ENCODE data around the gene KIRREL3.

The KIRREL3 gene

DNA sequence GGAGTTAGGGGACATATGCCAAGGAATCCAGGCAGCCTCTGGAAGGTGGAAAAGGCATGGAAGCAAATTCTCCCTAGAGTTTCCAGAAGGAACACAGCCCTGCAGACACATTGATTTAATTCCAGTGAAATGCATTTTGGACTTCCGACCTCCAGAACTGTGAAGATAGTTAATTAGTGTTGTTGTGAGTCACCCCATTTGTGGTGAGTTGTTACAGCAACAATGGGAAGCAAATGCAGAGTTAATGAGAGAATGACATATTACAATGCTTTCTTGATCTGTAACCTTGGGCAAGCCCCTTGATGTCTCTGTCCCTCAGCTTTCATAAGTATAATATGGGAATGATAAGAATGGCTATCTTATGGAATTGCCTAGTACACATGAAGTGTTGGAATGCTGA, 178.7 kb downstream of the KIRREL3 start:
- no peak for DNase-seq

DNA sequence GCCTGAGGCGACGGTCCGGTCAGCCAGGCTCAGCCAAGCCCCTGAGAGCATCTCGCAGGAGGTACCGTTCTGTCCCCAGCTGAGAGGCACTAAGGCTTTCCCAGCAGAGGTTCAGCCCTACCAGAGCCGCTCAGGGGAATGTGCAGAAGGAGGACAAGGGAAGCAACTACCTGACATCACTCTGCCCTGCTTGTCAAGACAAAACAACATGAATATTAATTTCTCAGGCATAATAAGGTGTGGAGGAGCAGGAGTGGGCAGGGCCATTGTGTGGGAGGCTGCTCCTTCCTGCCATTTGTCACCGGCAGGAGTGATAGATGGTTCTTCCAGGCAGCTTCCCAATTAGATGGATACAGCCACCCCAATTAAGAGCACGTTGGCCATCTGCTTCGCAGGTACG, 181.4 kb downstream of the KIRREL3 start:
- DNase-seq = no peak

GRCh38 chr11:126817523-126818450, 182.8 kb downstream of the KIRREL3 start:
- DNase-seq = no peak

GRCh38 chr11:126817096-126817495, 183.5 kb downstream of the KIRREL3 start:
- DNase-seq = no peak

- peak; percentile 67 for DNase-seq
Observed at GRCh38 chr11:126816645-126817044, 183.9 kb downstream of the KIRREL3 start.

- no peak for DNase-seq
Observed at GRCh38 chr11:126815111-126815510, 185.5 kb downstream of the KIRREL3 start.

GRCh38 chr11:126810776-126811175, 189.8 kb downstream of the KIRREL3 start:
- DNase-seq = peak; percentile 68

- DNase-seq = no peak
Observed at GRCh38 chr11:126809514-126810289, 190.9 kb downstream of the KIRREL3 start.

DNA sequence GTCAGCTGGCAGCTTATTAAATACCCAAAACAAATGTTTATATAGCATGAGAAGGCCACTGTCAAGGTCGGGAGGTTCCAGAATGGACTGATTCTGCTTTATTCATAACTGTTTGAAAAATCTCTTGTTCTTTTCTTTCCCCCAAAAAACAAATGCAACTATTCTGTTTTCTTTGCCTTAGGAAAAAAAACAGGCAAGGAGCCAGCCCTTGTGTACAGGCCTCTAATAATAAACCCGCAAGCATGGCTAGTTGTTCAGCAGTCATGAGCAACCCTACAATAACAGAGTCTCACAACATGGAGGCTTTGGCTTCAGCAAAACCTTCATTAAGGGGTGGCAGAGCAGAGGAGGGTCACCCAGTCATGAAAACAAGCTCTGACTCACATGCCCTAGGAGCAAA, 191.7 kb downstream of the KIRREL3 start:
- DNase-seq = no peak

DNA sequence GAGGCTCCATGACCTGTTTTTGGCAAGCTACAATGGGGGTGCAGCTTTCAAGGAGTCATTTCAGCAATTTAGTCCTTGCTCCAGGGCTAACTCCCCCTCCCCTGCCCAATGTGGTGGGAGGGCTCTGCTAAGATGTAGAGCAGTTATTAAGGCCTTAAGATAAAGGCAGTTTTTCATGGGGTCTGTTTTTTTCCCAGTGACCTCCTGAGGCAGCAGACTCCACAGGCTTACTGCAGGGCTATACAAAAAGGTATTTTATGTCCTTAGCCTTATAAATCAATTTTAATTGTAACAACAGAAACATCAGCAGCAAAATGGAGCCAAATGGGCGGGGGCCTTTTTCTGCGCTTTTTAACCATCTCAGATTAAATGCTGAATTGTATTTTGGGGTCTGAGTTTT, 192.3 kb downstream of the KIRREL3 start:
- DNase-seq = no peak

GRCh38 chr11:126805870-126806269, 194.7 kb downstream of the KIRREL3 start:
- DNase-seq = no peak

DNA sequence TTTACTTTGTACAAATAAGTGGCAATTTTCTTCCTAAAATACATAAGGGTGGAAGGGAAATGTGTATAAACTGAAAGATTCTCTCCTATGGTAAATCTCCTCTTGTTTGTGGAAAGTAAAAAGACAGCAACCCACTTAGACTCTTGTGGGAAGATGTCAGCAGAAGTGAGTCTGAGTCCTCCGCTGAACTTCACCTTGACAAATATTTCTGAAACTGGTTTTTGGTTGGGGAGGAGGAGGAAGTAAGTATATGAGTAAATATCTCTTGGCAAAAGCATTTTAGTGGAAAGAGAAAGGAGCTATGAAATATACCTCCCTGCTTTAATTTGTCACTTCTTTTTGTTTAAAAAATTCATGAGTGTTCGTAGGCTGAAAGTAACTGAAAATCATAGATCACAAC, 196.2 kb downstream of the KIRREL3 start:
- no peak for DNase-seq

GRCh38 chr11:126800009-126800408, 200.6 kb downstream of the KIRREL3 start:
- DNase-seq = no peak

DNA sequence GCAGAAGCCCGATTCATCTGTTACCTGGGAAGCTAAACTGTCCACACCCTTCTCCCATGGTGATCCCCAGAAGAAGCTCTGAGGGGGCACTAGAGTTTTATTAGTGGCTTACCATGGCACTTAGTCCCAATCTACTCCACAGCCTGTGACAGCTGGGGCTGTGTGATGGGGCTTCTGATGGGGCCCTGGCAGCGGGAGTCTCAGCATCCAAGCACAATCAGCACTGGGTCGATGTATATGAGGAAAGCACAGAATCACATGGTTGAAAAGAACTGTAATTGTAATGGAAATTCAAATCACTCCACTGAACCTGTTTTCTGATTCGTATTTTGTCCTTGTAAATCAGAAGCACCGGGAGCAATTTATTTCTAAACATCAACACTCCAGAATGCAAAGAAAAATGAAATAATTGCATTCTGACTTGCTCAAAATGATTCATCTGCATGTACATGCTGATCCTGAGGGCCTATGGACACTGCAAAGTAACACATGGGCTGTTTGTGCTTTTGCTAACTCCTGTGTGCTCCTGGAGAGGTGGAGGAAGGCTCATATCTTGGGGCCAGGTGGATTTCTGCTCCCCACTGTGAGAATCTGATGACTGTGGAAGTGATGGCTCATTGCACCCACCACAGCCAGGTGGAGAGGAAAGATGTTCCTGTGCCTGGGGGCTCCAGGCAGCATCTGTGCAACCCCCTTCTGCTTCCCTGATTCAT, 203.0 kb downstream of the KIRREL3 start:
- DNase-seq = peak; percentile 44

DNA sequence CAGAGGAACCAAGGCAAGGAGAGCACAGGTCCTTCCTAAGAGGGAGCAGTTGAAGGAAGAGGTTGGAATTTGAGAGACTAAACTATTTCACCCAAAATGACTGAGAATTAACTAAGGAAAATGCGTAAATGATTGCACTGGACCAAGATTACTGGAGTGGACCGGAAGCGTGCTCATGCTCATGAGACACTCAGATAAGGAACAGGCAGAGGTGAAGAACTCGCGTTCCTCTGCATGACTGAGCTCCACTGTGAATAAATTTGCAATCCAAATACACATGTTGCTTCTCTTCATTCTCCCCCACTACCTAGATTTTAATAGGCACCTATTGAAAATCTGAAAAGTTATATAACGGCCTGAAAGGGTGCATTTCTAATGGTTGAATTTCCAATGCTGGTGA, 207.0 kb downstream of the KIRREL3 start:
- no peak for DNase-seq

DNA sequence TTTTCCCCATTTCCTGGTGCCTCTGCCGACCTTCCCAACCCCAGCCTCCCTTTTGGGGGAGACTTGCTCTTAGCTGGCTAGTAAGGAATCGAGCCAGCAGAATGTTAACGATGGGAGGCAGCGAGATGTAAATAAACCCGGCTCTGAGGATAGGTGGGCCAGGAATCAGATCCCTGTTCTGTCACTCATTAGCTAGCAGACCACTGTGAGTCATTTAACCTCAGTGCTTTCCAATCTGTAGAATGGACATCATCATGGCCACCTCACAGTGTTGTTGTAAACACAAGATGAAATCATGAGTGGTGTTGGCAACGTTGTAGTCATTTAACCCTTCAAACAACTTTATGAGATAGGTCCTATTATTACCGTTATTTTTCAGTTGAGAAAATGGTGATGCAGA, 208.6 kb downstream of the KIRREL3 start:
- no peak for DNase-seq

DNA sequence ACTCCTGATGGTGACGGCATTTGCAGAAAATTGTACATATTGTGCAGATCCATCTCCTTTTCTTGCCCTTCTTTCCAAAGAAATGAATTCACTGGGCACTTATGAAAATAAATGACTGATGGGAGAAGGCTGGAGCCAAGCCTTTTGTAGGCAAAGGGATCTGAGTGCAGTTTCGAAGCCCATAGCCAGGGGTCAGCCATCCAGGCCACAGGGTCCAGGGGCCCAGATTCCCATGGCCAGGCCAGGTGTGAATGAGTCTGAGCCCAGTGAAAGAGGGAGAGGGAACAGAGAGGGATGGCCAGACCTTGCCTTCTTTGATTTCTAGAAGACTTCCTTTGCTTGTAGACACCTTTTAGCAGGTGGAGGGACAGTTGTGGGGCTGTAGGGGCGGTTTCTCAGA, 209.1 kb downstream of the KIRREL3 start:
- no peak for DNase-seq

- DNase-seq = no peak
Observed at GRCh38 chr11:126790550-126791081, 210.0 kb downstream of the KIRREL3 start.

DNA sequence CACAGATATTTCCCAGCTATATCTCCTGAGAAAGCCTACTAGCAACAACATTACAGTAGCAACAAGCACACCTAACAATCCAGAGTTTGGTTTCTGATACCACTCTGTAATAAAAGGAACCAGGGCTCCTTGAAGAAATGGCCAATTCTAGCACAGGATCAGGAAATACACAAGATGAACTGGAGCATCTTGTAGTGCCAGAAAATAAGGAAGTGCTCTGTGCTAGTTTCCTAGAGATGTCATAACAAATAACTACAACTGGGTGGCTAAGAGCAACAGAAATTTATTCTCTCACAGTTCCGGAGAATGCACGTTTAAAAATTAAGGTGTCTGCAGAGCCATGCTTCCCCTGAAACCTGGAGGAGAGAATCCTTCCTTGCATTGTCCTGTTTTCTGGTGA, 217.8 kb downstream of the KIRREL3 start:
- DNase-seq = no peak

DNA sequence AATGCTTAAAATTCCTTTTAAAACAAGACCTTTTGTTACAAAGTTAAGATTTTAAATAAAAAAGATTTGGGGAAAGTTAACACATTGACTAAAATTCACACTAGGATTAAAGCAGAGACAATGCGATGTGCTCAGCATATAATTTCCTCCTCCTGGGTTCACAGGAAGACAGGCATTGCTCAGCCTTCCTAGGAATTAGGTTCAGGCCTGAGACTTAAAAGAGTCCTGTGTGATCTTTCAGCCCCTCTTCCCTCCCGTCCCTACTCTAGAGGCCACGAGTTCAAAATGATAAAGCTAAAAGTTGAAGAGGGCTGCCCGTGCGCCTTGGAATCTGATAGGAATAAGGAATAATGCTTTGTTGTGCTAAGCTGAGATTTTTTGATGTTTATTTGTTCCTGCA, 218.6 kb downstream of the KIRREL3 start:
- DNase-seq = no peak

- no peak for DNase-seq
Observed at GRCh38 chr11:126776119-126776518, 224.5 kb downstream of the KIRREL3 start.

- DNase-seq = no peak
Observed at GRCh38 chr11:126772267-126772666, 228.3 kb downstream of the KIRREL3 start.

DNA sequence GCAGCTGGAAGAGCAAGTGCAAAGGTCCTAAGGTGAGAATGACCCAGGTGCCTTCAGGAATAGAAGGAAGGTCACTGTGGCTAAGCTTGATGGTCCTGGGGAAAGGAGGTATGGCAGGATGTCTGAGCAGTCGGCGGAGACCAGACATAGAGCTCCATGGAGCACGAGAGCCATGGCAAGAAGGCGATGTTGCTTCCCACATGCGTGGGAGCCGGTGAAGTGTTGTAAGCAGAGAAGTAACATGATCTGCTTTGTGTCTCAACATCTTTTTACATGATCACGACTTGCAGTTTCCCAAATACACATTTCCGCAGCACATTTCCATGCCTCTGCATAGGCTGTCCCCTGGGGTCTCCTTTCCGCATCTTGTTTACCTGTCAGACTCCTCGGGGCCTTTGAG, 231.9 kb downstream of the KIRREL3 start:
- no peak for DNase-seq
